Transverse colon (tissue), 4 donors: Measurements from ENCODE around the gene ZDHHC21. TPM values are rescaled to one million over a fixed set of nuclear protein-coding genes. Genes with fewer than 3 reads are reported as not detected.

ENCODE experiments used
- DNase-seq: peaks from one replicate; pipeline ENCODE4 v3.0.0-alpha.2; 2019
- H3K27ac ChIP-seq, 4 donors: fragments of 200-600 bp; sonication (generic); 2 replicates each; pipeline ENCODE4 v1.5.1; 2016 to 2018; ENCODE audit warnings: inconsistent platforms in 4 of 4
- H3K27me3 ChIP-seq: fragments of 200-600 bp; sonication (generic); 2 replicates; pipeline ENCODE4 v1.5.1; 2017; ENCODE audit warnings: inconsistent platforms
- H3K36me3 ChIP-seq, 4 donors: fragments of 200-600 bp; sonication (generic); 2 replicates each; pipeline ENCODE4 v1.5.1; 2017 to 2019; ENCODE audit warnings: inconsistent platforms in 4 of 4
- H3K4me1 ChIP-seq, 4 donors: fragments of 200-600 bp; sonication (generic); 2 replicates each; pipeline ENCODE4 v1.5.1; 2017 to 2020; ENCODE audit warnings: inconsistent platforms in 4 of 4
- H3K4me3 ChIP-seq, 4 donors: fragments of 200-600 bp; sonication (generic); 1 replicate in 1 of 4; 2 replicates in 3 of 4; pipeline versions ENCODE4 v1.5.1 to v1.6.1; 2017 to 2019; ENCODE audit warnings: inconsistent platforms in 4 of 4
- H3K9me3 ChIP-seq, 2 donors: fragments of 200-600 bp; sonication (generic); 2 replicates each; pipeline ENCODE4 v1.5.1; 2017 to 2019; ENCODE audit warnings: inconsistent platforms in 2 of 2
- CTCF ChIP-seq, 5 experiments: fragments of 200-600 bp in 3 of 5; fragments of 450-650 bp in 2 of 5; sonication (generic) in 3 of 5; IDR thresholded peaks; 1 replicate in 2 of 5; 2 replicates in 3 of 5; pipeline ENCODE4 v1.5.1; 2016 to 2017; ENCODE audit warnings: antibody characterized with exemption in 5 of 5, inconsistent platforms in 3 of 5, mild to moderate bottlenecking in 2 of 5, moderate library complexity in 1 of 5
- EP300 ChIP-seq: sonication (generic); formaldehyde crosslinking; IDR thresholded peaks from one replicate; pipeline ENCODE4 v1.6.1; 2017; ENCODE audit warnings: antibody characterized with exemption, low read depth
- POLR2A ChIP-seq: fragments of 450-650 bp; IDR thresholded peaks from one replicate; pipeline ENCODE4 v1.6.1; 2016; ENCODE audit warnings: antibody characterized with exemption, mild to moderate bottlenecking, moderate library complexity
- POLR2AphosphoS5 ChIP-seq, 3 donors: sonication (generic); formaldehyde crosslinking; IDR thresholded peaks; one replicate each; pipeline ENCODE4 v1.6.1; 2016; ENCODE audit warnings: antibody characterized with exemption in 3 of 3
- WGBS, 2 donors: methylation state at CpG; one replicate each; pipeline ENCODE4 v1.1.5; 2018; ENCODE audit warnings: low coverage in 1 of 2; 5-methylcytosine and 5-hydroxymethylcytosine counted together
- in situ Hi-C, 4 donors: fragments of 200-750 bp; cut with MboI; loops; one replicate each; pipeline versions ENCODE4 v1.15.0 to v1.15.1; 2017; ENCODE audit warnings: low sequenced_read_pairs in 3 of 4, low pct_ligation_motif_present in 1 of 4, low pct_unique_long_range_greater_than_20kb in 1 of 4
- intact Hi-C: fragments of 100-400 bp; cut with DNase I; formaldehyde crosslinking; loops from one replicate; pipeline ENCODE4 v1.15.1; 2023; ENCODE audit warnings: low total_unique reads
- total RNA-seq, 4 donors: library from RNA; depleted of rRNA; stranded (reverse); fragments of >200 nt; gene quantifications; one replicate each; pipeline ENCODE4 v1.1.0, GENCODE V29; 2016

Gene ZDHHC21
- total RNA-seq, 4 donors from 2014 or later: 15.9 to 24.7 (median 21.4) TPM

- no peak for DNase-seq
- no peaks in the 10 kb centered on the region for H3K4me1 ChIP-seq
- H3K4me3 ChIP-seq: no peak overlapping the region
- no peak overlapping the region for H3K27ac ChIP-seq
- no peak for TF ChIP-seq CTCF (IDR thresholded peaks at IDR 0.05)
- no peak for TF ChIP-seq POLR2A
- no peak for TF ChIP-seq POLR2AphosphoS5 (IDR thresholded peaks at IDR 0.05)
- no peak for TF ChIP-seq EP300
- intact Hi-C loops (no loop called here), in situ Hi-C loops (no loop called here)
- H3K9me3 ChIP-seq: peaks cover 3% of the 10 kb centered on the region in 2 donors
- 54% methylated on average over 8 of the region's 8 CpGs; no CpG with 5 or more reads in 1 of the 2 donors for WGBS, 2 donors
- no peaks in the 10 kb centered on the region for H3K27me3 ChIP-seq
- no peaks in the 10 kb centered on the region for H3K36me3 ChIP-seq
Observed at GRCh38 chr9:14585730-14586473, 107.3 kb downstream of the ZDHHC21 start.

GRCh38 chr9:14584571-14584970 lies 108.7 kb downstream of the ZDHHC21 start:
- Histone ChIP-seq H3K27me3 (no peaks in the 10 kb centered on the region), H3K36me3 (no peaks in the 10 kb centered on the region), H3K9me3 (peaks cover 3% of the 10 kb centered on the region in 2 donors), H3K4me1 (no peaks in the 10 kb centered on the region), H3K4me3 (no peak overlapping the region), H3K27ac (no peak overlapping the region)
- TF ChIP-seq CTCF (IDR thresholded peaks at IDR 0.05) (no peak), EP300 (no peak), POLR2AphosphoS5 (IDR thresholded peaks at IDR 0.05) (no peak), POLR2A (no peak)
- in situ Hi-C loops (no loop called here), intact Hi-C loops (no loop called here)
- no peak for DNase-seq
- WGBS, 2 donors: 72 to 74% methylated on average over 4 of the region's 4 CpGs

- no peak overlapping the region for H3K4me3 ChIP-seq
- no peak for TF ChIP-seq POLR2AphosphoS5 (IDR thresholded peaks at IDR 0.05)
- TF ChIP-seq POLR2A: no peak
- no peak for TF ChIP-seq EP300
- TF ChIP-seq CTCF (IDR thresholded peaks at IDR 0.05): no peak
- intact Hi-C loops: no loop called here
Observed at GRCh38 chr9:14578030-14578429, 115.2 kb downstream of the ZDHHC21 start.

DNA sequence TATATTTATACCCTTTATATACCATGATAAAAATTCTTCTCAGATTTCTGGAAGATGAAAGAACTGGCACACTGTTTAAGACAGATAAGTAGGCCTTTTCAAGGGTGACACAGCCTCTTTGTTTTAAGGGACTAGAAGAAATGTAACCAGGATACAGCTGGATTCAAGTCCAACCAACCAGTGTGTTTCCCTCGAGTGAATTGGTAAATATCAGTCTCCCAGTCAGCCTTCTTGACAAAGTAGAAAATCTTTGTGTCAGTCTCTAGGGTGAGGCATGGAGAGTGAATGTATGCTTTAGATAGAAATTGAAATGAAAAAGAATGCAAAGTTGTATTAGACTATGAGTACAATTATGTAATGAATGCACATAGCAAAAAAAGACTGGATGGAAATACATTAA lies 119.1 kb downstream of the ZDHHC21 start:
- H3K27me3 ChIP-seq: no peaks in the 10 kb centered on the region
- in situ Hi-C loops (no loop called here), intact Hi-C loops (no loop called here)
- no peaks in the 10 kb centered on the region for H3K4me1 ChIP-seq
- H3K36me3 ChIP-seq: no peaks in the 10 kb centered on the region
- H3K9me3 ChIP-seq: peaks cover 0 to 4% of the 10 kb centered on the region in 2 donors
- 33 to 50% methylated on average over 1 of the region's 1 CpG for WGBS, 2 donors
- no peak overlapping the region for H3K4me3 ChIP-seq
- no peak overlapping the region for H3K27ac ChIP-seq
- TF ChIP-seq POLR2A (no peak), POLR2AphosphoS5 (IDR thresholded peaks at IDR 0.05) (no peak), CTCF (IDR thresholded peaks at IDR 0.05) (no peak)
- DNase-seq: no peak

More at GRCh38 chr9:14578030-14578429, 115.2 kb downstream of the ZDHHC21 start:
- DNase-seq: no peak
- Histone ChIP-seq H3K27me3 (no peaks in the 10 kb centered on the region), H3K9me3 (peaks cover 3 to 8% of the 10 kb centered on the region in 2 donors), H3K27ac (no peak overlapping the region), H3K4me1 (no peaks in the 10 kb centered on the region), H3K36me3 (no peaks in the 10 kb centered on the region)
- in situ Hi-C loops: no loop called here
